ENCODE data around the gene IQSEC1.

Gene IQSEC1

DNA sequence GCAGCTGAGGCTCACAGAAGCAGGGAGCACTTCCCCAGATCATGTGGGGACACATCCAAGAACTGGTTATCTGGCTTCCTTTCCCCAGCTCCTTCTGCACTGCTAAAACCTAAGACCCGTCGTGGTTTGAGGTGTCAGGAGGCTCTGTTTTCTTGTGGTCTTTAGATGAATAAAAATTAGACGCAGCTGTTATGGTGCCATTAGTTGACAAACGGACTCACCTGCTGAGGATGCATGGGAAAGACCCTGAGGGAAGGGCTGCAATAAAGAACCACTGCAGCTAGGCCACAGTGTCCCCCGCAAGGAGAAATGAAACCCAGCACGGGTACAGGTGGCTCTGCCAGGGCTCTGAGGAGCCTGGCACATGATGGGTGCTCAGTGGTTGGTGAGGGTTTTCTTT, 99.4 kb downstream of the IQSEC1 start:
- TF ChIP-seq, protein P1, sequence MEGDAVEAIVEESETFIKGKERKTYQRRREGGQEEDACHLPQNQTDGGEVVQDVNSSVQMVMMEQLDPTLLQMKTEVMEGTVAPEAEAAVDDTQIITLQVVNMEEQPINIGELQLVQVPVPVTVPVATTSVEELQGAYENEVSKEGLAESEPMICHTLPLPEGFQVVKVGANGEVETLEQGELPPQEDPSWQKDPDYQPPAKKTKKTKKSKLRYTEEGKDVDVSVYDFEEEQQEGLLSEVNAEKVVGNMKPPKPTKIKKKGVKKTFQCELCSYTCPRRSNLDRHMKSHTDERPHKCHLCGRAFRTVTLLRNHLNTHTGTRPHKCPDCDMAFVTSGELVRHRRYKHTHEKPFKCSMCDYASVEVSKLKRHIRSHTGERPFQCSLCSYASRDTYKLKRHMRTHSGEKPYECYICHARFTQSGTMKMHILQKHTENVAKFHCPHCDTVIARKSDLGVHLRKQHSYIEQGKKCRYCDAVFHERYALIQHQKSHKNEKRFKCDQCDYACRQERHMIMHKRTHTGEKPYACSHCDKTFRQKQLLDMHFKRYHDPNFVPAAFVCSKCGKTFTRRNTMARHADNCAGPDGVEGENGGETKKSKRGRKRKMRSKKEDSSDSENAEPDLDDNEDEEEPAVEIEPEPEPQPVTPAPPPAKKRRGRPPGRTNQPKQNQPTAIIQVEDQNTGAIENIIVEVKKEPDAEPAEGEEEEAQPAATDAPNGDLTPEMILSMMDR (IDR thresholded peaks at IDR 0.05; ENCODE audit: borderline replicate concordance, control extremely low read depth, extremely low read depth, insufficient read depth, missing control alignments): no peak
- in situ Hi-C loops (cut with MboI; ENCODE audit: low sequenced_read_pairs, unreplicated experiment): no loop called here
- DNase-seq (ENCODE audit: low spot score): no peak

DNA sequence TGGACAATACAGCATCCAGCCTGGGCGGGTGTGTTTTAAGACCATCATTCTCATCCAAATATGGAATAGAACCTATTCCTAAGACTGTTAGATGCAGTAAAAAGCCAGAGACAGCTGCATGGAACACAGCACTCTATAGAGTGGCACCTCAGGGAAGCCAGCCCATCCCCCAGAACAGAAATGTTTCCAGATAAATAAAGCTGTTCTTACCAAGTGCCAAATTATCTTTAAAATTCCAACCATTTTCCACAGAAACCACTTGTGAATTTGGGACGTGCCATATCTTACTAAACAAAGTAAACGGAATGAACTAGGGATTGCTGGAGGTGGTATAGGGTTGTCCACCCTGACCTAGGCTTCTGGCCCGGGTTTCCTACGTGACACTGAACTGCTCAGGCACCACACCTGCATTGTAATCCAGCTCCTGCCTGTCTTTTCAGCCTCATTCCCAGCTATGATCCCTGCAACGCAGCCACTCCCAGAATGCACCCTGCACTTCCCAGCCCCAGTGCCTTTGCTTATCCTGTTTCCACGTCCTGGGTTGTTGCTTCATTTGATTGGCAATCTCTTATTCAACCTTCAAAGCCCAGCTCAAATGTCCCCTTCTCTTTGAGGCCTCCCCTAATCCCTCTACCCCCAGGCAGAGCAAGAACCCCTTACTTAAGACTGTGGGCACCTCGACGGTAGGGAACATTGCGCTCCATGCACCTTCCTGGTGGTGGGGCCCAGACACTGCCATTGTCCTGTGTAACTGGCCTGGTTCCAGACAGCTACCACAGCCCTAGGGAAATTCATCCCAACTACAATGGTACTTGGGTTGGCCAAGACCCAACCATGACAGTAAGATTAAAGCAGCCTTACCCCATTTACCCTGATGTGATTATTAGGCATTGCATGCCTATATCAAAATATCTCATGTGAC, 100.2 kb downstream of the IQSEC1 start:
- TF ChIP-seq, protein P1 (IDR thresholded peaks at IDR 0.05; ENCODE audit: borderline replicate concordance, control extremely low read depth, extremely low read depth, insufficient read depth, missing control alignments): no peak
- in situ Hi-C loops (cut with MboI; ENCODE audit: low sequenced_read_pairs, unreplicated experiment): no loop called here
- no peak for DNase-seq (ENCODE audit: low spot score)

DNA sequence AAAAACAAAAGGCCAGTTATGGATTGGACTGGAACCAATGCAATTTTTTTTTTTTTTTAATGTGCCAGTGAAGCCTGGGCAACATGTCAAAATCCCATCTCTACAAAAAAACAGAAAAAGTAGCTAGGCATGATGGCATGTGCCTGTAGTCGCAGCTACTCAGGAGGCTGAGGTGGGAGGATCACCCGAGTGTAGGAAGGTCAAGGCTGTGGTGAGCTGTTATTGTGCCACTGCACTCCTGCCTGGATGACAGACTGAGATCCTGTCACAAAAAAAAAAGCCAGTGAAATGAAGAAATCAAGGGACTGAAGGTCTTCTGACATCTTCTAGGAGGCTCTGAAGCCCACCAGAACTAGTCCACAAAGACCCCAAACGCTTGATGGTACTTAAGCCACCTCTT, 101.2 kb downstream of the IQSEC1 start:
- TF ChIP-seq, protein P1 (IDR thresholded peaks at IDR 0.05; ENCODE audit: borderline replicate concordance, control extremely low read depth, extremely low read depth, insufficient read depth, missing control alignments): no peak
- in situ Hi-C loops (cut with MboI; ENCODE audit: low sequenced_read_pairs, unreplicated experiment): no loop called here

DNA sequence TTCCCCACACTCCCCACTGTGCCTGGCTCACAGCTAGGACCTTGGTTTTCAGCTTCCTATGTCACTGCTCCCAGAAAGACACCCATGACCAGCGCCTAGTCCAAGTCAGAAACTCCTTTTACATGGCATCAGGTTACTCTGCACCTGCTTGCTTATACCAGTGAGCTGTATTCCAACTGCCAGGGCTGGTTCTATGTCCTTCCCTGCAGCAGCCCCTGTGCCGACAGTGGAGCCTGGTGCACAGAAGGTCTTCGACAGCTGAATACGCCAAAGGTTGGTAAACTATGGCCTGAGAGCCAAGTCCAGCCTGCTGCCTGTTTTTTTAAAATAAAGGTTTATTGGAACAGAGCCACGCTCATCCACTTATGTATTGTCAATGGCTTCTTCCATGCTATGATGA, 102.5 kb downstream of the IQSEC1 start:
- DNase-seq (ENCODE audit: low spot score): no peak
- in situ Hi-C loops (cut with MboI; ENCODE audit: low sequenced_read_pairs, unreplicated experiment): no loop called here
- TF ChIP-seq, protein P1 (IDR thresholded peaks at IDR 0.05; ENCODE audit: borderline replicate concordance, control extremely low read depth, extremely low read depth, insufficient read depth, missing control alignments): no peak

More for the DNA sequence above, 101.2 kb downstream of the IQSEC1 start:
- DNase-seq (ENCODE audit: low spot score): no peak

DNA sequence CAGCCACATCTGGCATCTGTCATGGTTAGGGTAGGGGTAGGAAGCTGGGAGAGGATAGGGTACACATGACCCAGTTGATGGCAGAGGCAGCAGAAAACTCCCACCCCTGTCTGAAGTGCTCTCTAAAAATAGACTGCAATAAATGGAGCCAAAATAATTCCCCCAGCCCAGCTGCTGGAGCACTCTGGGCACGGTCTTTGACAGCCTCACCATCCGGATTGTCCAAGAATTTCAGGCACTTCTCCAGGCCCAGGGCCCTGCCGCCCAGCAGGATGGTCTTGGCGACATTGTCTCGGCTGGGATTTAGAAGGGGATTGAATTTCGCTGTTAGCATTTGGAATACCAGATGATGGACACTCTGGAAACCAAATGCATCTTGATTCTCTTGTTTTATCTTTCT, 103.7 kb downstream of the IQSEC1 start:
- no peak for DNase-seq (ENCODE audit: low spot score)
- TF ChIP-seq, protein P1 (IDR thresholded peaks at IDR 0.05; ENCODE audit: borderline replicate concordance, control extremely low read depth, extremely low read depth, insufficient read depth, missing control alignments): no peak
- in situ Hi-C loops (cut with MboI; ENCODE audit: low sequenced_read_pairs, unreplicated experiment): no loop called here

DNA sequence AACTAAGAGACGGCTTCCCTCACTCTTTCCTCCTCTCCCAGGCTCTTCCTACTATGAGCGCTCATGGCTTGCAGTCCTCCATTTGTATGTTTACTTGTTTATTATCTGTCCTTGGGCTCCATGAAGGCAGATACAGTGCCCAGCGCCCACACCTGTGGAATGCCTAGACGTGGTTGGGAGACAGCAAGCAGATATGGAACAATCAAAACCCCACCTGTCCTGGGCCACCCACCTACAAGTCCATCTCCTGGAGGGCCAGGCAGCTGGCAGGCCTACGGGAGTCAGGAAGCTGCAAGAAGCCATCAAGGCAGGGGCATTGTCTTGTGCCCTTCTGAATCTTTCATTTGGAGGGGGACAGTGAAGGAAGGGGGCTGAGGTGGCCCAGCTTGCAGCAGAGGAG, 104.7 kb downstream of the IQSEC1 start:
- in situ Hi-C loops (cut with MboI; ENCODE audit: low sequenced_read_pairs, unreplicated experiment): no loop called here
- TF ChIP-seq, protein P1 (IDR thresholded peaks at IDR 0.05; ENCODE audit: borderline replicate concordance, control extremely low read depth, extremely low read depth, insufficient read depth, missing control alignments): no peak
- no peak for DNase-seq (ENCODE audit: low spot score)

Data from GM13976 (cell line).